Left ventricle myocardium superior (tissue), 1 donor: Measurements from ENCODE around the gene IL15. TPM values are rescaled to one million over a fixed set of nuclear protein-coding genes. Genes with fewer than 3 reads are reported as not detected.

Source experiments
- ATAC-seq: fragments of 200-7000 bp; cut with Tn5 transposase; one replicate; pipeline ENCODE4 v1.9.1; 2020; ENCODE audit warnings: mild to moderate bottlenecking, moderate library complexity
- DNase-seq: peaks from one replicate; pipeline ENCODE4 v3.0.0-alpha.2; 2020
- intact Hi-C: fragments of 100-400 bp; cut with micrococcal nuclease; formaldehyde crosslinking; loops from one replicate; pipeline ENCODE4 v1.11.0; 2022
- total RNA-seq: library from RNA; stranded (reverse); fragmentation: NEBNext Ultra II Directional; extraction: Animal tissue kit (Norgen Biotek cat#: 25700); gene quantifications from one replicate; pipeline ENCODE4 v1.2.1, GENCODE V29; 2021
- donor health status: DM: no; HTN: yes; CAD: no; lungs with severe emphysema.

The IL15 gene
- total RNA-seq, 1 donor from 2014 or later = 1.7 TPM

DNA sequence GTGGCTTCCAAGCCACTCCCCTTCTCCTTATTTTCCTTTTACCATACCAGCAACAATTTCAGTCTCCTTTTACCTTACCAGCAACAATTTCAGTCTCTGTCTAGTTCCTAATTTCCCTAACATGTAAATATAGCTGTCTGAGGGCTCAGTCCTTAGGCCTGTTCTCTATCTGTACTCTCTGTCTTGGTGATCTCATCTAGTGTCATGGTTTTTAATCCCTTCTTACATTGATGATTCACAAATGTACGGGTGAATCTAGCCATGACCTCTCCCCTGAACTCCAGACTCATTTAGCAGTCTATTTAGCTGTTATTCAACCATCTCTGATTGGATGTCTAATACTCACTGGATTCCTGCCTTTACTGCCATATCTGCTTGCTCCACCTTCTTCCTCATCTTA is 7.2 kb downstream of the IL15 start:
- ATAC-seq (no peak), DNase-seq (no peak)
- intact Hi-C loops = no loop called here

DNA sequence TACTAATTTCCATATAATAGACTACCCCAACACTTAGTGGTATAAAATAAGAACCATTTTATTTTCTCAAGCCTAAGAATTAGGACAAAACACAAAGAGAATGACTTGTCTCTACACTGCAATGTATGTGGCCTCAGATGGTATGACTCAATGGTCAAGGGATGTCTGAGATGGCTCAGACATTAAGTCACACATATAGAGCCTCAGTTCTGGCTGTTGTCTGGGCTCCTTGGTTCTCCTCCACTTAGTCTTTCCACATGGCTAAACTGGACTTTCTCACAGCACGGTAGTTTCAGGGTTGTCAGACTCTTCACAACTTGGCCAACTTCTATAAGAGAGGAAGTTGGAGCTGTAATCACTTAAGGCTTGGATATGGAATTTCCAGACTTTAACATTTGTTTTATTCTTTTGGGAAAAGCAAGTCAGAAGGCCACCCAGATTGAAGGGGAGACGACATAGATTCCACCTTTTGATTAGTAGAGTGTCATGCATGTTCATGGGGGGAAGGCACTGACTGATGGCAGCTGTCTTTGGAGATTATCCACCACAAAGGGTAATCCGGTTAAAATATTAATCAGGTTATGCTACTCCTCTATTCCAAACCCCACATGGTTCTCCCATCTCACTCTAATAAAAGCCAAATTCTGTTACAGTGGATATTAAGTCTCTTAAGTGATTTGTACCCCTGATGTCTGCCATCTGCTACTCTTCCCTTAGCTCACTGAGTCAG is 9.4 kb downstream of the IL15 start:
- intact Hi-C loops = no loop called here
- no peak for ATAC-seq
- DNase-seq = no peak

DNA sequence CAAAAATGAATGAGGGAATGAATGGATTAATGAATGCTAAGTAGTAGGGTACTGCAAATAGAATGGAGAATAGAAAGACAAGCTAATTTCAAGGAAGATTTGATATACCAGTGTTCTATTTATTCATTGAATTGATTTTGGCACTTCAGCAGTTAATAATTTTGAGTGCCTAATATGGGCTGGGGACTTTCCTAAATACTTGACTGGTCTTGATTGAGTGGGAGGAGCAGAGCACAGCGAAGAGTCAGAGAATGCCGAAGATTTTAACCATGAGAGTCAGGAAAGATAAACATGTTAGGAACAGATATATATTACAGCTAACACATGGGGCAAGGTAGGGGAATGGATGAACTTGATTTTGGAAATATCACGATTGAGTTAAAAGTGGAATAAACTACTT is 10.6 kb downstream of the IL15 start:
- no peak for DNase-seq
- no peak for ATAC-seq
- intact Hi-C loops = no loop called here

DNA sequence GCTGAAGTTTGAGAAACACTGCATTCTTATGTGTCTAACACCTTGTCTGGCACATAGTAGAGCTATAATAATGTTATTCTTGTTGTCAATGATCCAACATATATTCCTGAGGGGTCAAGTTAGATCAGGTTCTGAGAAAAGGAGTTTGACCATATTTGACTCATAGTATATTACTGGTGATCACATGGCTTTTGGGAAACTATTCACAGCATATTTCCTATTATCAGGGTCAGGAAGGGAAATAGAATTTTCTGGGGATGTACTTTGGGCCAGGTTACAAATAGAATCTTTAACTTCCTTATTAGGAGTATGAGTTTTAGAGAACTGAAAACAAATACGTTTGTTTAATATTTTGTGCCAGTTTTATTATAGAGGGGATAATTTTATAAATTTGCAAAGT is 11.6 kb downstream of the IL15 start:
- no peak for ATAC-seq
- intact Hi-C loops = no loop called here
- no peak for DNase-seq

DNA sequence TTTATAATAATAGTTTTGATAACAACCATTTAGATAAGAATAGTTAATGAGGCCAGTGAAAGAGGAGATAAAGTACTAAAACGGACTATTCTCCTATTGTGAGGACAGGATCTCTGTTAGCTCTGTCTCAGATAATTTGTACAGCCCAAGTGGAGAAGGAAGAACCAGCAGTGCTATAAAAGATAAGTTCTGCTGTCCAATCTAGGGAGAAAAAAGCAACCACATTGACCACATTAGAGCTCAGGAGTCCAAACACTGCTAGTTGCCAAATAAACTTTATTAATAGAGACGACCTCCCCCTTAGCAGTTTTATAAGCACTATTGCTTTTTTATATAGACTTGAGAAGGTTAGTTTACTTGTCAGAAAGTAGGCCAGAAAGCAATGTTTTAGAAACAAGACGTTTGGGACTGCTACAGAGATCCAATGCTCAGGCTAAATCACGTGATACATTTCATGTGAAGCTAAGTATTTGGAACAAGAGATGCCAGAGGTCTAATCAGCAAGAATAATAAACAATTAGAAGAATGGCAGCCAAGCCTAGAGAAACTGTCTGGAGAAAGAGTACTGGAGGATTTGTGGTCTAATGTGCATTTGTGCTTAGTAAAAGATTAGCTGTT is 15.9 kb downstream of the IL15 start:
- ATAC-seq (peak; percentile 65), DNase-seq (no peak)
- intact Hi-C loops = no loop called here

DNA sequence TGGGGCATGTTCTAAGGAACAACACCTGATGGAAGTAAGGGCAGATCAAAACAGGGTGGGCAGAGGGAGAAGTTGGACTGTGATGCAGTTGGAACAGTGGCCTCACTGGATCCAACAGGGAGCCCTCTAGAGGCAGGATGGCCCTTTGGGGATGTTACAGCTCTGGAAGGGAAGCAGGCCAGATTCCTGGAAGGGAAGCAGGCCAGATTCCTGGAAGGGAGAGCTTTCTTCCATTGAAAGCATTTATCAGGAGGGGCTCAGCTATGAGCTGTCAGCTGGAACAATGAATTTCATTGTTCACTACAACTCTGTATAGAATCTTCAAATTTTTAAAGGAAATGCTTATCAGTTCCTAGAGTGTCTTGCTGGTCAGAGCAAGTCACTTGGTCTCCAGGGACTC is 17.7 kb downstream of the IL15 start:
- peak; percentile 69 for ATAC-seq
- intact Hi-C loops = no loop called here
- DNase-seq = peak; percentile 25

DNA sequence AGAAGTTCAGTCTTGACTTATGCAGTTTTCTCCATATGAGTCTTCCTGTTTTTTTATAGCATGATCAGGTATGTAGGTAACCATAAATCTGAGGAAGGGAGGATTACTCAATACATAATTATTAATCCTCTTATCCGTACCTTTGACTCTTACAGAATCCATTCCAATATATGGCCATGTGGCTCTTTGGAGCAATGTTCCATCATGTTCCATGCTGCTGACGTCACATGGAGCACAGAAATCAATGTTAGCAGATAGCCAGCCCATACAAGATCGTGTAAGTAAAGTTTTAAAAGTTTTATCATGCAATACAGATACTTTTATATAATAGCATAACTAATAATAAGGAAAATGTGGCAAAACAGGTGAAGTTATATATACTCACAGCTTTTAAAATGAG is 19.6 kb downstream of the IL15 start:
- no peak for ATAC-seq
- no peak for DNase-seq
- intact Hi-C loops = no loop called here

DNA sequence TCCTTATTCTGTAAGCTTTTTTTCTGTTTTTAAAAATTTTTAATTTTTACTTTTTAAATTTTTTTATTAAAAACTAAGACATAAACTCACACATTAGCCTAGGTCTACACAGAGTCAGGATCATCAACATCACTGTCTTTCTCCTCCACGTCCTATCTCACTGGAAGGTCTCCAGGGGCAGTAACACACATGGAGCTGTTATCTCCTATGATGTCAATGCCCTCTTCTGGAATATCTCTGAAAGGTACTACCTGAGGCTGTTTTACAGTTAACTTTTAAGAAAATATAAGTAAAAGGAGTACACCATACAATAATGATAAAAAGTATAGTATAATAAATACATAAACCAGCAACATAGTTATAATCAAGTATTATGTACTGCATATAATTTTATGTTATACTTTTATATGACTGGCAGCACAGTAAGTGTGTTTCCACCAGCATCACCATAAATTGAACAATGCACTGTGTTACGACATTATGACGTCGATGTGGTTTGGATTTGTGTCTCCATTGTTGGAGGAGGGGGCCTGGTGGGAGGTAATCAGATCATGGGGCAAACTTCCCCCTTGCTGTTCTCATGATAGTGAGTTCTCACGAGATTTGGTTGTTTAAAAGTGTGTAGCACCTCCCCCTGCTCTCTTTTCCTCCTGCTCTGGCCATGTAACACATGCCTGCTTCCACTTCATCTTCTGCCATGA is 21.3 kb downstream of the IL15 start:
- ATAC-seq (no peak), DNase-seq (no peak)
- intact Hi-C loops = no loop called here

DNA sequence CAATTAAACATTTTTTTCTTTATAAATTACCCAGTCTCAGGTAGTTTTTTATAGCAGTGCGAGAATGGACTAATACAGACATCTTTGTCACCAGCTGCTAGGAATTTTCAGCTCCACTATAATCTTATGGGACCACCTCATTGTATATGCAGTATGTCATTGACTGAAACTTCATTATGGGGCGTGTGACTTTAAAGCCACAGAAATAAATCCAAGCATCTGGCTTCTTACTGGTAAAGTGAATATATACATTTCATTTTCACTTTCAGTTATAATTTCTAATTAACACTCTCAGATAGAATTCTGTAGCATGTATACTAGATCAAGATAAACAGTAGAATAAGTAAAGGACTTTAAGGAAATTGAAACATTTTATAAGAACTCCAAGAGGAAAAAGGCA is 21.9 kb downstream of the IL15 start:
- intact Hi-C loops = no loop called here
- DNase-seq (no peak), ATAC-seq (no peak)

DNA sequence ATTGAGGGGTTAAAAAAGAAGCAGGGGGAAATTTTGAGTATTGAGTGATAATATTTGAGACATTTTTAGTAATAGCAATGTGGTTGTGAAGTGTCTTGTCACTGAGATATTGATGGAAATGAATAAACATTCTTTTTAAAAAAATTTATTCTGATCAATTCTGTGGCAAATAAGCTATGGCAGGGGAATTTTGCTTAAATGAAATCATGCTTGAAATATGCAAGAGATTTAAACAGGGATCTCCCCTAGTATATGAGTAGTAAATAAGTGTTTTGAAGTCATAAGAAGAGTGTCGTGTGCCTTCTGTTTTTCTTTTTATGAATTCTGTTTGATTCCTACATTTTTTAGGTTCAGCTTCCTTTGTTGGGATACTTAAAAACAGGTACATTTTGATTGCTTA is 23.2 kb downstream of the IL15 start:
- intact Hi-C loops = no loop called here
- ATAC-seq = no peak
- no peak for DNase-seq

DNA sequence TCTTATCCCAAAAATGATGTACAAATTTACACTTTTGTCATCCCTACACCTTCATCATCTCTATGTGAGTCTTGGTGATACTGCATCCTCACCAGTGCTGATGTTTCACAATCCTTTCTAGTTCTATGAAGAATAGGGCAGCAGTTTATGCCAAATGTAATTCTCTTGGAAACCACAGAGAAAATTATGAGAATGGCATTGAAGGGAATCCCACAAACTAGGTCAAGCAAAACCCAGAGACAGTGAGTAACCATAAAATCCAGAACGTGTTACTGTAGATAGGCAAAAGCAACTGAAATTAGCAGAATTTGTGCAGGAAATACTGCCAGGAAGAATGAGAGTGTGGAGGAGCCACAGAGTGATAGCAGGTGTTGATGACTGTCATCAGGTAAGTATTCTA is 24.5 kb downstream of the IL15 start:
- DNase-seq (no peak), ATAC-seq (no peak)

DNA sequence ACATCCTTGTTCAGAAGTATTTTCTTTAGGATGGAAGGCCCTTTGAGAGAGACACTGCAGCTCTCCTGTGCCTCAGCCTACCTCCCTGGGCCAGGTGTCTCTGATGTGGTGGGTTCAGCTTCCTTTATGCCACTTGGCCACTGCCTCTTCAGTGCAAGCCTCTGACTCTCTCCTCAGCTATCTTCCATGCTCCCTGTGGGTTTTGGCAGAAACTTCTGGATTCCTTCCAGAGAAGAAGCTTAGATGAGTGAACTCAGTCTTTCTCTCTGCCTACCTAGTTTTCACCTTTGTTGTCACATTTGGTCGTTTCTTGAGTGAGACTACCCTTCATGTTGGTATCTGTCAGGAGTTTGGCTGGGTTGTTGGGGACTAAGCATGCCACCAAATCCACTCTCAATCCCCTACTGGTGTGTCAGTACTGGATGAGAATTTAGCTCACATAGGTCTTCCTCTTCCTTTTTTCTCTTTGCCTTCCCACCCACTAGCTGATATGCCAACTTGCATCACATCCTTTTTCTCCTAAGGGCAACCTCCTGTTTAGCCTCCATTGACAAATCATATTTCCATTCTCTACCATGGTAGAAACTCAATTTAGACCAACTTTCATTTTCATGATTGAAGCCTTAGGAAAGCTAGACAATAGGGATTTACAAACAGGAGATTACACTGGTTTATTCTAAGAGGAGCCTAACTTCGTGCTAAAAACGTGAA is 32.0 kb downstream of the IL15 start:
- DNase-seq = no peak
- ATAC-seq = no peak
- intact Hi-C loops = no loop called here

More for the DNA sequence above, 24.5 kb downstream of the IL15 start:
- intact Hi-C loops = no loop called here

DNA sequence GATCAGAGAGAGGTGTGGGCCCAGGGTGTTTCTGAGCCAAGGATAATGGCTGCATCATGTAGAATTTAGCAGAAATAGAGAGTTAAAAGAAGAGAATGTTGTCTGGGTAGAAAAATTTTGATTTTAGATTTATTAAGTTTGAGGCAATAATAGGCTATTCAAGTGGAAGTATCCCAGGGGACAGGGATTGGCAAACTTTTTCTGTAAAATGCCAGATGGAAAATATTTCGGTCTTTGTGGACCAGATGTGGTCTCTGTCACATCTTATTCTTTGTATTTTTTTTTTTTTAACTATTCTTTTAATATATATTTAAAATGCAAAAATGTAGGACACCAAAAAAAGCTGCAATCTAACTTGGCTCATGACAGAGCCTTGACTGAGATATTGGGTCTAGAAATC is 33.1 kb downstream of the IL15 start:
- ATAC-seq = no peak
- no peak for DNase-seq
- intact Hi-C loops = no loop called here

DNA sequence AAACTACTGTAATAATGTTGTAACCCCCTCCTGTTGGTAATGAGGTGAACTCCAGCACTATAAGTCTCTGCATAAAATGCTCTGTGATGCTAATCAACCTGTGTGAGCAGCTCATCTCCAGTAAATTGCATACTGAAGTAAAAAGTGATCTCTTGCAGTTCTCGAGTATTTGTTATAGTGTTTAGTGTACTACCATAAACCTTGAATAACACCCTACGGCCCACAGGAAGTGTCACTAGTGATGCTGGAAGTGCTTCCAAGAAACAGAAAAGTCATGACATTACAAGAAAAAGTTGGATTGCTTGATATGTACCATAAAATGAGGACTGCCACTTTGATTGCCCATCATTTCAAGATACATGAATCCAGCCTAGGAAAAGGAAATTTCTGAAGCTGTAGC is 39.0 kb downstream of the IL15 start:
- no peak for ATAC-seq
- no peak for DNase-seq
- intact Hi-C loops = no loop called here

DNA sequence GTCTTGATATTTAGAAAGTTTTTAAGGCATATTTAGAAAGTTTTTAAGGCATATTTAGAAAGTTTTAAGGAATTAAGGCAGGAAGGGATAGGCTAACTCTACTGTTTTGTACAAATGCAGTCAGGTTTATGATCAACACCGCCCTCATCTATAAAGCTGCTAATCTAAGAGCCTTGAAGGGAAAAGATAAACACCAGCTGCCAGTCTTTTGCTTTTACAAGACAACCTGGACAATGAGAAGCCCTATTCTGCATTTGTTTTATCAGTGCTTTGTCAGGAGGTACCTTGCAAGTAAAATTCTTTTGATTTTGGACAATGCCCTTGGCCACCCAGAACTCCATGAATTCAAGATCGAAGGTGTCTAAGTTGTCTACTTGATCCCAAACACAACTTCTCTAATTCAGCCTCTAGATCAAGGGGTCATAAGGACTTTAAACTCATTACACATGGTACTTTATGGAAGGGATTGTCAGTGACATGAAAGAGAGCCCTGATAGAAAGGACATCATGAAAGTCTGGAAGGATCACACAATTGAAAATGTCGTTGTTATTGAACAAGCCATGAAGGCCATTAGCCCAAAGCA is 39.8 kb downstream of the IL15 start:
- intact Hi-C loops = no loop called here
- ATAC-seq (no peak), DNase-seq (no peak)

DNA sequence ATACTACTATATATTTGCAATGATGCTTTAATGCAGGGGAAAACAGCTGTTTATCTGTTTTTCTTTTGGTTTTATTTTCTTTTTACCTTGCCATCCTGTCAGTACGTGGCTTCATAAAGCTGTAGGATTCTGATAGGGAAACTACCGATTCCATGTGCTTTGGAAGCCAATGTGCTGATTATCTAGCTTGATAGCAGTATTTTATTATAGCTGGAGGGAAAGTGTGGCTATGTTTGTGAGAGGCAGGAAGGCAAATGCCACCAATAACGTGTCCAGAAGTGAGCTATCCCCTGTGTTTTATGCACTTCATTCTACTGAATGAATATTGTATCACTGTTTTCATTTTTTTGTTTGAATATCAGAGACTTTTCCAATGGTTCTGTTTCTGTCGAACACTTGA is 43.7 kb downstream of the IL15 start:
- no peak for DNase-seq
- intact Hi-C loops = no loop called here
- ATAC-seq = no peak

DNA sequence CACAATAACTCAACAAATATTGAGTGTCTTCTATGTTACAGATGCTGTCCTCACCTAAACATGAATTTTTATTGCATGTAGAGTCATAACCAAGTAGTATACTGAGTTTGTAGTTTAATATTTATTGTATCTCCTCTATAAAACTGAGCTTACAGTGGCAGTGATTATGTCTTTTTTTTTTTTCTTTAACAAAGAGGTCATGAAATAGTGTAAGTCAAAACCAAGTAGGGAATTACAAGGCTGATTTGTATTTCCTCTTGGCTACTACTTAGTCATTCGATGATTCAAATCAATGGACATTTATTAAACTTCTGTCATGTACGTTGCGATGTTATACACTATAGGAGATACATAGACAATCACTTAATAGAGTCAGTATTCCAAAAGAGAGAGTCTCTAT is 48.4 kb downstream of the IL15 start:
- DNase-seq = no peak
- ATAC-seq = no peak
- intact Hi-C loops = no loop called here

DNA sequence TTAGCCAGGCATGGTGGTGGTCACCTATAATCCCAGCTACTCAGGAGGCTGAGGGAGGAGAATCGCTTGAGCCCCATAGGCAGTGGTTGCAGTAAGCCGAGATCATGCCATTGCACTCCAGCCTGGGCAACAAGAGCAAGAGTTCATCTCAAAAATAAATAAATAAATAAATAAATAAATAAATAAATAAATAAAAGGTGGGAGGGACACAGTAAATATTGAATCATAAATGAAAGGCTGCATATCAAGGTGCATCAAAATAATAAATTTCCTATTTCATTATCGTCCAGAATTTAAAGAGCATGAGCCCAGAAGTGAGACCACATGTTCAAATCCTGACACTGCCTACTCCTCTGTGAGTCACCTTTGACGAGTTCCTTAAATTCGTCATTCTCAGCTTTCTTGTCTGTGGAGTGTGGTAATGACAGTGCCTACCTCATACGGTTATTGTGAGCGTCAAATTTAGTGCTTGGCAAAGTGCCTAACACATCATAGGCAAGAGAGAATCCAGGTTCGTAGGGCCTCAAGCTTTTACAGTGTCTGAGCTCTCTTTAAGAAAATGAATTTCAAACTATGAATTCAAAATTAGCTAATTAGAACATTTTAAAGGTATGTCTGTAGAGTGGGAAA is 49.9 kb downstream of the IL15 start:
- no peak for DNase-seq
- ATAC-seq = no peak
- intact Hi-C loops = no loop called here

DNA sequence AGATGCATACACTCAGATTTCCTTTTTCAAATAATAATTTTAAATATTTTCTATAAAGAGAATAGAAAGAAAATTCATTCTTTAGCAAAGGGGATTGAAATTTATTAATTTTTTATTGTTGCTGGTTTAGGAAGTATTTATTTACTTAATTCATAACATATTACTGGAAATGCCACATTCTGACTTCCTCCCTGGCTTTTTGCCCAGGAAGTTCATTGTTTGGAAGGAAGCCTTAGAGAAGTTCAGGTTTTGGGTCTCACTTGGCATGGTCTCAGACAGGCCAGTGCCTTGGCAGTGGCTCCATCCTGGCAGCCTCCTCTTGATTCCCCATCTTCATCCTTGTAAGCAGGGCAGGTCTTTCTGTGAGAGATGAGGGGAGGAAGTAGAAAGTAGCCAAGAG is 50.5 kb downstream of the IL15 start:
- ATAC-seq = no peak
- DNase-seq = no peak
- intact Hi-C loops = no loop called here
